ENCODE data around the gene MID2.

The MID2 gene

DNA sequence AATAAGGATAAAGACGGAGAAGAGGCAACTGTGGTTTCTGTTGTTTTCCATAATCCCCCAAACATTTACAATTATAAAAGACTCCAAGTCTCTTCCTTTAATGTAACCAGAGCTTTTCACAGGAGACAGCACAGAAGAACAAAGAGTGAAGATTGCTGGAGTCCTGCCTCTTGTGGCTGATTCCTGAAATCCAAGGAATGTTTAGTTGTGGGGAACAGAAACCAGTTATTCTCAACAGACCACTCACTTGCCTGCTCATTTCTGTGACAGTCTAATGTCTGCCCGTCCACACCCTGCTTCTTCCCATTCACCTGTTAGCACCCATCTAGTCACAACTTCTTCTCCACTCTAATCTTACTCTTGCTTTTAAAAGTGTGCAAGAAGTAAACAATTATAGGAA lies 144.4 kb downstream of the MID2 start:
- no peak for DNase-seq

DNA sequence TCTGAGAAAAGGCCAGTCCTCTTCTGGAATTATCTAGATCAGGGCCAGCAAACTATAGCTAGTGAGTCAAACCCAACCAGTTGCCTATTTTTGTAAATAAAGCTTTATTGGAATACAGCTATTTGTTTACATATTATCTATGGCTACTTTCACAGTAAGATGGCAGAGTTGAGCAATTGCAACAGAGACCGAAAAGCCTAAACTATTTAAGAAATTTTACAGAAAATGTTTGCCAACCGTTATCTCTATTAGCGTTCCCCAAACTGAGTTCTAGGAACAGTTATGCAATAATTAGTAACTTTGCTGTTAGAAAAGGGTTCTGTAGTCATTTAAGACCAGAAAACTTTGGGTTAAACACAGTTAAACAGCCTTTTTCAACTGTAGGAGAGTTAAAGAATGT lies 146.0 kb downstream of the MID2 start:
- DNase-seq, result no peak
